C4-2B (cell line): ENCODE results near the gene NDST4.

Experiments
- CTCF ChIP-seq: fragments of 450-650 bp; conservative IDR thresholded peaks from 2 replicates; pipeline ENCODE4 v1.5.1; 2017; ENCODE audit warnings: mild to moderate bottlenecking
- ZFX ChIP-seq: fragments of 450-650 bp; IDR thresholded peaks from 2 replicates; pipeline ENCODE4 v1.6.1; 2017

- TF ChIP-seq CTCF (no peak), ZFX (no peak)
These were observed 306.1 kb downstream of the NDST4 start for GRCh38 chr4:114807357-114807756.
